Caki2 (cell line): ENCODE measurements around the gene DDX3X. TPM values are rescaled to one million over a fixed set of nuclear protein-coding genes. Genes with fewer than 3 reads are reported as not detected.
"Not testable (repeated sequence)": the region's sequence is repeated elsewhere in the genome, so short reads cannot be mapped to it uniquely, and the experiment has no call there.

ENCODE experiments used
- DNase-seq: peaks from one replicate; pipeline ENCODE4 v3.0.0-alpha.2; 2015; ENCODE audit warnings: low read depth
- in situ Hi-C: cut with HindIII; loops from 2 replicates; pipeline ENCODE4 v1.10.0; 2016; ENCODE audit warnings: low sequenced_read_pairs, low pct_unique_long_range_greater_than_20kb, mixed read lengths
- total RNA-seq: library from RNA; depleted of rRNA; stranded (reverse); fragments of >200 nt; shearing (Covaris generic); gene quantifications from 2 replicates; pipeline ENCODE4 v1.2.3, GENCODE V29; 2014; ENCODE audit warnings: low replicate concordance; rRNA removed

DDX3X gene
- total RNA-seq, 1 experiment from 2014 or later: 120 TPM

DNA sequence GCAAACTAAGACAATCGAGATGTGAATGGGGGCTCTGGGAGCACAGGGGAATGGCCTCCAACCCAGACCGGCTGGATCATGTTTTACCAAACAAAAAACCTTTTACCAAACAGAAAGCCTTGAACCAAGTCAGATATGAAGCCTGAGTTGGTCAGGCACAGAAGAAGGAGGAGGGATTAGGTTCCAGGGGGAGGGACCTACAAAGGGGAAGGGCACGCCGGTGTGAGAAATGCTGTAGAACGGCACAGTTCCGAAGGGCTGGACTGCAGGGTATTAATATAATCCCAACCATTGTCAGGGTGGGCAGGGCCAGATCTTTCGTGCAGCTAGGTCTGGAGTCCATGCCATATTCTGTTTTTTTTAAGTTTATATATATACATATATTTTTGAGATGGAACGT is 60.3 kb downstream of the DDX3X start:
- no peak for DNase-seq
- in situ Hi-C loops: no loop called here

DNA sequence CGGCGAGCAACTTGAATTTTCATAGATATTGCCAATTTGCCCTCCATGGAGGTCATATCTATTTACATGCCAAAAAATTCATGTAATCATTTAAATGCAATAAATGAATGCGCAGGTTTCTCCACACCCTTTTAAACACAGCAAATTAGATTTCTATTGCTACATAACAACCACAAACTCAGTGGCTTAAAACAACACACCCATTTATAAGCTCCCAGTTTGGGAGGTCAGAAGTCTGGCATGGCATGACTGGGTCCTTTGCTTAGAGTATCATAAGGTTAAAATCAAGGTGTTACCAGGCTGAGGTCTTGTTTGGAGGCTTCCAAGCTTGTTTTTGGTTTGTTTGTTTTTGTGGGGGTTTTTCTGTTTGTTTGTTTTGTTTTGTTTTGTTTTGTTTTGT is 63.3 kb downstream of the DDX3X start:
- in situ Hi-C loops: no loop called here
- DNase-seq: no peak

- no peak for DNase-seq
- in situ Hi-C loops: no loop called here
These were observed 63.8 kb downstream of the DDX3X start for GRCh38 chrX:41397768-41398167.

GRCh38 chrX:41402556-41402955 is 68.6 kb downstream of the DDX3X start:
- DNase-seq, in situ Hi-C loops: not testable (repeated sequence)

DNA sequence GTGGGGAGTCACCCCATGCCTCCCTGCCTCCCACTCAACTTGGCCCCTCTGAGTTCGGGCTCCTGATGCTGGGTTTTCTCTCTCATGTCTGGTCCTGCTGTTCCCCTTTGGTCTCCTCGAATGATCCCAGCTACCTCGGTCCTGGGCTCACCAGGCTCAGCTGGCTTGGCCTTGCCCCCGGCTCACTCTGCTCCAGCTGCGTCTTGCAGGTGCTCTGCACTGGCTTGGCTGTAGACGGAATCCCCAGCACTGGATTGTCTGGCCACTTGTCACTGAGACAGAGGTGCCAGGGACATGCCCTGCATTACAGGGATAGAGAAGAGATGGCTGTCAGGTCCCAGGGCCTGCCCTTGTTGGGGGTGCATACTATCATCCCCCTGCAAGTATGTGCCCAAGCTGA is 71.6 kb downstream of the DDX3X start:
- in situ Hi-C loops: no loop called here
- no peak for DNase-seq

- in situ Hi-C loops: no loop called here
- no peak for DNase-seq
These were observed 72.2 kb downstream of the DDX3X start for GRCh38 chrX:41406201-41406600.

GRCh38 chrX:41407816-41408215 is 73.9 kb downstream of the DDX3X start:
- in situ Hi-C loops: no loop called here
- no peak for DNase-seq

GRCh38 chrX:41408576-41408975 is 74.6 kb downstream of the DDX3X start:
- no peak for DNase-seq
- in situ Hi-C loops: no loop called here

DNA sequence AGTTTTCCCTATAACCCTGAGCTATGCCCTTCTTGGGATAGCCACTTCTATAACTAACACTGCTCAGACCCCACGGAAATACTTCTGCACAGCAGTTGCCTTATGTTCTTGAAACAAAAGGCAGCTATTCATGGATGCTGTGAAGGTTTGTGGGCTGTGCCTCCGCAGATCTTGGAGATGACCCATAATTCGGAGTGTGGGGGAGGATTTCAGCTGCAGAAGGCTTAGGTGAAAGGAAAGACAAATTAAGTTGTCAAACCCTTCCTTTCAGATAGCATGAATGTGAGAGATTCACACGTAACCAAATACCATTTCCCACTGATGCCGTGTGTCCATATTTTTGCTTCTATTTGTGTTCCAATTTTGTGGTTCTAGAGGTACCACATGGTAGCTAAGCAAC is 75.0 kb downstream of the DDX3X start:
- in situ Hi-C loops: no loop called here
- no peak for DNase-seq

- in situ Hi-C loops: not testable (repeated sequence)
These were observed 77.3 kb downstream of the DDX3X start for GRCh38 chrX:41411222-41411621.

DNA sequence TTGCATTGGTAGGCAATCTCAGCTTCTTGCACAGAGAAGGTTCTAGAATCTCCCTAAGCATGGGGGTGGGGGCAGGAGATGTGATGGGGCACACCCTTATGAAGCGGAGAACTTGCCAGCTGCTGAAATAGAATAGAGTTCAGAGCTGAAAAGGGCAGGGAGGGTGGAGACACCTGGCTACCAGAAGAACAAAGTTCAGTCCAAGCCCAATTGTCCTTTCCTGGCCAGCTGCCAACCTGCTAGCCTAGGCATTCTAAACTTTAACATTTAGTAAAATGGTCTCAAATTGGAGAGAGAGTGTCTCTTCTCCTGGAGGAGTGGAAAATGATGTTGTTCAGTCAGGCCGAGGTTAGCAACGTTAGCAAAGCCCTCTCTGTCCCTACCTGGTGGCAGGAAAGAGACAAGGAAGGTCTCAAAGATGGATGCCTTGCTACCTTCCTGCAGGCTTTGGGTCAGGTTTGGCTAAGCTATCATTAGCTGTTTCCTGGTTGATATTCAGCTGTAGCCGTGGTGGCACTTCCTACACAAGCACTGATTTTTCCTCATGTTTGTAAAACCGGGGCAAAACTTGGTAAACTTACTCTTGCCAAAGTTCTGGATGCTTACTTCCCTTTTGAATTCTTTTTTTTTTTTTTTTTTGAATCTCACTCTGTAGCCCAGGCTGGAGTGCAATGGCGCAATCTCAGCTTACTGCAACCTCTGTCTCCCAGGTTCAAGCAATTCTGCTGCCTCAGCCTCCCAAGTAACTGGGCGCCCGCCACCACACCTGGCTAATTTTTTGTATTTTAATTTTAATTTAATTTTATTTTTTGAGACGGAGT is 78.5 kb downstream of the DDX3X start:
- in situ Hi-C loops: no loop called here

More at GRCh38 chrX:41411222-41411621, 77.3 kb downstream of the DDX3X start:
- not testable (repeated sequence) for DNase-seq

More for the DNA sequence above, 78.5 kb downstream of the DDX3X start:
- no peak for DNase-seq

Other genes with a start within 250 kb of the DDX3X start
- gene USP9X, start 248.7 kb upstream of the DDX3X start, total RNA-seq: 8.9 and 15.6 TPM in 2 replicates
- gene NYX, start 113.2 kb downstream of the DDX3X start, total RNA-seq: not detected in 2 replicates